NCI-H748 treated with DMSO at 0.1 percent for 48 hours (cell line): ENCODE data around the gene SH3BP4.

Experiments used
- DNase-seq: peaks from one replicate; lab custom pipeline; 2025; lab: John Stamatoyannopoulos, UW

Gene SH3BP4

GRCh38 chr2:234983011-234983726 lies 31.4 kb downstream of the SH3BP4 start:
- peak; percentile 75 for DNase-seq

- no peak for DNase-seq
Measured at GRCh38 chr2:234985608-234986245, 33.9 kb downstream of the SH3BP4 start.

- DNase-seq: no peak
Measured at GRCh38 chr2:234986390-234986789, 34.6 kb downstream of the SH3BP4 start.

- no peak for DNase-seq
Measured at GRCh38 chr2:234986876-234987720, 35.3 kb downstream of the SH3BP4 start.

GRCh38 chr2:234987754-234988153 lies 35.9 kb downstream of the SH3BP4 start:
- DNase-seq: no peak

GRCh38 chr2:234988491-234988890 lies 36.7 kb downstream of the SH3BP4 start:
- no peak for DNase-seq

- DNase-seq: no peak
Measured at GRCh38 chr2:234989183-234989701, 37.4 kb downstream of the SH3BP4 start.

GRCh38 chr2:234990300-234990699 lies 38.5 kb downstream of the SH3BP4 start:
- no peak for DNase-seq

- DNase-seq: no peak
Measured at GRCh38 chr2:234991290-234991689, 39.5 kb downstream of the SH3BP4 start.

GRCh38 chr2:234991793-234992192 lies 40.0 kb downstream of the SH3BP4 start:
- DNase-seq: no peak

GRCh38 chr2:234992196-234992595 lies 40.4 kb downstream of the SH3BP4 start:
- no peak for DNase-seq

GRCh38 chr2:234992624-234993349 lies 41.0 kb downstream of the SH3BP4 start:
- no peak for DNase-seq

- no peak for DNase-seq
Measured at GRCh38 chr2:234993541-234993981, 41.7 kb downstream of the SH3BP4 start.

- peak; percentile 60 for DNase-seq
Measured at GRCh38 chr2:234994438-234995321, 42.9 kb downstream of the SH3BP4 start.

- no peak for DNase-seq
Measured at GRCh38 chr2:234995332-234996068, 43.7 kb downstream of the SH3BP4 start.

GRCh38 chr2:234996069-234996940 lies 44.5 kb downstream of the SH3BP4 start:
- DNase-seq: no peak

GRCh38 chr2:234996941-234997270 lies 45.1 kb downstream of the SH3BP4 start:
- no peak for DNase-seq

- DNase-seq: no peak
Measured at GRCh38 chr2:234997389-234997788, 45.6 kb downstream of the SH3BP4 start.
